ENCODE measurements around the gene TBC1D3L.
"Not testable (repeated sequence)": the region's sequence is repeated elsewhere in the genome, so short reads cannot be mapped to it uniquely, and the experiment has no call there.

TBC1D3L gene

DNA sequence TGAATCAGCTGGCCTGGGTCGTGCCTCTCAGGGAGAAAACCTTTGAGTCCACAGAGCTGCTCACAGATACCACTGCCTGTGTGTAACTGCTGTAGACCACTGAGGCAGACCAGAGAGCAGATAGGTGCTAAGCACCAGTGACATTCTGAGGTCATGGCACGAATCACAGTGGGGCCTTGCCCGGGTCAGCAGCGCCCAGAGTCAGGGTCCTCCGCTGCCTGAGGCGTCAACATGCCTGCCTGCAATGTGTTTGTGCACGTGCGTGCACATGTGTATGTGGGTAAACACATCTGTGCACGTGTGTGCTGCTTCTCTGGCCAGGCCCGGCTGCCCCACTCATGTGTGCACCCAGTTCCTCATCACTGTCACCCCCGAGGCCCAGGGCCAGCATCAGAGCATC lies at the start of gene TBC1D3L:
TSS of gene TBC1D3L (minus strand) at position 101 of the 400 bp plus-strand sequence. CDS start 1,540 bp downstream, outside the sequence.
- not testable (repeated sequence) for DNase-seq (ENCODE audit: low spot score)

DNA sequence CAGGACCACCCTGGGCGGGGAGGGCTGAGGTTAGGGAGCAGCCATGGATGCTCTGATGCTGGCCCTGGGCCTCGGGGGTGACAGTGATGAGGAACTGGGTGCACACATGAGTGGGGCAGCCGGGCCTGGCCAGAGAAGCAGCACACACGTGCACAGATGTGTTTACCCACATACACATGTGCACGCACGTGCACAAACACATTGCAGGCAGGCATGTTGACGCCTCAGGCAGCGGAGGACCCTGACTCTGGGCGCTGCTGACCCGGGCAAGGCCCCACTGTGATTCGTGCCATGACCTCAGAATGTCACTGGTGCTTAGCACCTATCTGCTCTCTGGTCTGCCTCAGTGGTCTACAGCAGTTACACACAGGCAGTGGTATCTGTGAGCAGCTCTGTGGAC lies 14.8 kb upstream of the TBC1D3L start, which contains the start of gene TBC1D3D:
TSS of gene TBC1D3D (plus strand) at position 301 of the 400 bp plus-strand sequence. CDS start 1,585 bp downstream, outside the sequence.
- not testable (repeated sequence) for DNase-seq (ENCODE audit: low spot score)
